Liver (tissue), 9 donors: ENCODE data around the gene MEN1. TPM values are rescaled to one million over a fixed set of nuclear protein-coding genes. Genes with fewer than 3 reads are reported as not detected.

Source experiments
- DNase-seq: peaks from one replicate; pipeline ENCODE4 v3.0.0-alpha.2; 2017; ENCODE audit warnings: low spot score
- H3K27ac ChIP-seq, 2 donors: one replicate each; pipeline ENCODE4 v1.7.0; 2013; ENCODE audit warnings: inconsistent platforms in 2 of 2, low read length in 2 of 2, control low read depth in 1 of 2, low read depth in 1 of 2, mild to moderate bottlenecking in 1 of 2
- H3K27me3 ChIP-seq, 4 donors: one replicate each; pipeline versions ENCODE4 v1.6.1 to v1.7.0; 2013; ENCODE audit warnings: low read length in 3 of 4, inconsistent platforms in 1 of 4, mild to moderate bottlenecking in 1 of 4, moderate library complexity in 1 of 4; ENCODE audit not compliant: control insufficient read depth in 4 of 4, insufficient read depth in 4 of 4
- H3K36me3 ChIP-seq, 4 donors: one replicate each; pipeline versions ENCODE4 v1.6.1 to v1.7.0; 2013; ENCODE audit warnings: low read length in 3 of 4, mild to moderate bottlenecking in 3 of 4, low read depth in 1 of 4, moderate library complexity in 1 of 4; ENCODE audit not compliant: control insufficient read depth in 4 of 4, insufficient read depth in 3 of 4
- H3K4me1 ChIP-seq, 4 donors: one replicate each; pipeline versions ENCODE4 v1.6.1 to v1.7.0; 2013; ENCODE audit warnings: low read length in 3 of 4, mild to moderate bottlenecking in 3 of 4, moderate library complexity in 1 of 4; ENCODE audit not compliant: control insufficient read depth in 4 of 4, insufficient read depth in 4 of 4
- H3K4me3 ChIP-seq, 3 donors: one replicate each; pipeline versions ENCODE4 v1.6.1 to v1.7.0; 2013; ENCODE audit warnings: low read length in 3 of 3, control low read depth in 1 of 3, low read depth in 1 of 3, mild to moderate bottlenecking in 1 of 3
- H3K9ac ChIP-seq, 2 donors: one replicate each; pipeline ENCODE4 v1.7.0; 2013; ENCODE audit warnings: low read length in 2 of 2, mild to moderate bottlenecking in 2 of 2, moderate library complexity in 2 of 2, control low read depth in 1 of 2, low read depth in 1 of 2
- H3K9me3 ChIP-seq, 4 donors: one replicate each; pipeline versions ENCODE4 v1.6.1 to v1.7.0; 2013; ENCODE audit warnings: low read length in 3 of 4; ENCODE audit not compliant: control insufficient read depth in 4 of 4
- ATF3 ChIP-seq: IDR thresholded peaks from 2 replicates; pipeline ENCODE4 v1.6.1; 2016; ENCODE audit warnings: antibody characterized with exemption
- CTCF ChIP-seq: fragments of 150-350 bp; IDR thresholded peaks from 2 replicates; pipeline ENCODE4 v1.5.1; 2017; ENCODE audit warnings: improper control_type of control experiment, low read depth, low read length; ENCODE audit not compliant: missing input control
- EGR1 ChIP-seq, 2 donors: IDR thresholded peaks; 2 replicates each; pipeline ENCODE4 v1.6.1; 2016 to 2018; ENCODE audit warnings: antibody characterized with exemption in 2 of 2, low read depth in 2 of 2
- FOXA1 ChIP-seq: IDR thresholded peaks from 2 replicates; pipeline ENCODE4 v1.6.1; 2016; ENCODE audit warnings: antibody characterized with exemption
- FOXA2 ChIP-seq: IDR thresholded peaks from 2 replicates; pipeline ENCODE4 v1.6.1; 2016; ENCODE audit warnings: antibody characterized with exemption
- GABPA ChIP-seq, 2 donors: IDR thresholded peaks in 1 of 2; conservative IDR thresholded peaks in 1 of 2; 2 replicates each; pipeline ENCODE4 v1.6.1; 2016; ENCODE audit warnings: antibody characterized with exemption in 2 of 2, mild to moderate bottlenecking in 1 of 2, moderate library complexity in 1 of 2
- HNF4A ChIP-seq, 2 donors: conservative IDR thresholded peaks; 2 replicates each; pipeline ENCODE4 v1.6.1; 2016; ENCODE audit warnings: antibody characterized with exemption in 2 of 2, mild to moderate bottlenecking in 2 of 2
- HNF4G ChIP-seq: IDR thresholded peaks from 2 replicates; pipeline ENCODE4 v1.6.1; 2016; ENCODE audit warnings: antibody characterized with exemption
- JUND ChIP-seq, 2 donors: IDR thresholded peaks; 2 replicates each; pipeline ENCODE4 v1.6.1; 2016; ENCODE audit warnings: antibody characterized with exemption in 2 of 2
- MAX ChIP-seq: IDR thresholded peaks from 2 replicates; pipeline ENCODE4 v1.6.1; 2016; ENCODE audit warnings: antibody characterized with exemption
- NR2F2 ChIP-seq: IDR thresholded peaks from 2 replicates; pipeline ENCODE4 v1.6.1; 2016; ENCODE audit warnings: antibody characterized with exemption
- RAD21 ChIP-seq, 2 donors: IDR thresholded peaks; 2 replicates each; pipeline ENCODE4 v1.6.1; 2016; ENCODE audit warnings: antibody characterized with exemption in 2 of 2, mild to moderate bottlenecking in 2 of 2
- REST ChIP-seq: IDR thresholded peaks from 2 replicates; pipeline ENCODE4 v1.6.1; 2016; ENCODE audit warnings: antibody characterized with exemption, mild to moderate bottlenecking
- RXRA ChIP-seq, 2 donors: IDR thresholded peaks; 2 replicates each; pipeline ENCODE4 v1.6.1; 2017 to 2018; ENCODE audit warnings: antibody characterized with exemption in 2 of 2, mild to moderate bottlenecking in 1 of 2
- SP1 ChIP-seq: IDR thresholded peaks from 2 replicates; pipeline ENCODE4 v1.6.1; 2018; ENCODE audit warnings: antibody characterized with exemption, mild to moderate bottlenecking
- TAF1 ChIP-seq: conservative IDR thresholded peaks from 2 replicates; pipeline ENCODE4 v1.6.1; 2016; ENCODE audit warnings: antibody characterized with exemption, mild to moderate bottlenecking
- YY1 ChIP-seq: IDR thresholded peaks from 2 replicates; pipeline ENCODE4 v1.6.1; 2016; ENCODE audit warnings: antibody characterized with exemption, mild to moderate bottlenecking
- ZBTB33 ChIP-seq: IDR thresholded peaks from 2 replicates; pipeline ENCODE4 v1.6.1; 2016; ENCODE audit warnings: antibody characterized with exemption
- WGBS: extraction: QIAGEN DNeasy Blood & Tissue Kit; methylation state at CpG from one replicate; pipeline ENCODE4 v1.1.7; 2013; 5-methylcytosine and 5-hydroxymethylcytosine counted together
- polyA plus RNA-seq, 2 donors: library from polyadenylated mRNA; stranded (reverse) in 1 of 2; unstranded in 1 of 2; fragments of 200-250 nt in 1 of 2; fragments of >200 nt in 1 of 2; fragmentation: Nextera tagmentation in 1 of 2; extraction: Ambion mirVana in 1 of 2; gene quantifications; one replicate each; pipeline versions ENCODE4 v1.2.1 to v1.2.3, GENCODE V29; 2013 to 2015
- total RNA-seq, 2 donors: library from RNA; depleted of rRNA; stranded (reverse); fragments of >200 nt; gene quantifications; one replicate each; pipeline ENCODE4 v1.2.3, GENCODE V29; 2014
- donor health status: healthy.
- donor health status: healthy.
- donor health status: healthy.
- donor health status: healthy.
- donor health status: healthy.

The MEN1 gene
- total and polyA plus RNA-seq, 4 donors: 9.0 to 15.1 (median 13.4) TPM

GRCh38 chr11:64799623-64800302 is 10.6 kb downstream of the MEN1 start:
- DNase-seq: no peak
- Histone ChIP-seq H3K27me3 (no peaks in the 10 kb centered on the region), H3K9me3 (no peaks in the 10 kb centered on the region), H3K9ac (no peak overlapping the region), H3K4me3 (no peak overlapping the region), H3K36me3 (peaks cover under 1 to 7% (median 4%) of the 10 kb centered on the region in 4 donors), H3K4me1 (peaks cover 3 to 18% (median 10%) of the 10 kb centered on the region in 4 donors), H3K27ac (no peak overlapping the region)
- TF ChIP-seq GABPA (IDR thresholded peaks at IDR 0.05 in 1 of 2, conservative IDR thresholded peaks at IDR 0.05 in 1 of 2) (no peak), RXRA (IDR thresholded peaks at IDR 0.05) (peak in 1 of 2 donors; percentile 16)
- 85% methylated on average over 14 of the region's 14 CpGs for WGBS

GRCh38 chr11:64799256-64799622 is 11.1 kb downstream of the MEN1 start:
- H3K9me3 ChIP-seq: no peaks in the 10 kb centered on the region
- no peak for DNase-seq
- no peak overlapping the region for H3K4me3 ChIP-seq
- 91% methylated on average over 7 of the region's 7 CpGs for WGBS
- H3K27ac ChIP-seq: no peak overlapping the region
- peaks cover 3 to 16% (median 10%) of the 10 kb centered on the region in 4 donors for H3K4me1 ChIP-seq
- no peaks in the 10 kb centered on the region for H3K27me3 ChIP-seq
- TF ChIP-seq REST: no peak
- no peak for TF ChIP-seq CTCF
- no peak for TF ChIP-seq EGR1 (IDR thresholded peaks at IDR 0.05; ENCODE audit: low read depth in 2 of 2)
- no peak for TF ChIP-seq MAX
- TF ChIP-seq SP1: no peak
- no peak for TF ChIP-seq YY1
- no peak for TF ChIP-seq HNF4A (conservative IDR thresholded peaks at IDR 0.05)
- no peak for TF ChIP-seq GABPA (IDR thresholded peaks at IDR 0.05 in 1 of 2, conservative IDR thresholded peaks at IDR 0.05 in 1 of 2)
- no peak for TF ChIP-seq FOXA1
- TF ChIP-seq HNF4G: no peak
- no peak for TF ChIP-seq FOXA2
- no peak for TF ChIP-seq ZBTB33
- TF ChIP-seq RAD21 (IDR thresholded peaks at IDR 0.05): no peak
- TF ChIP-seq JUND (IDR thresholded peaks at IDR 0.05): no peak
- no peak for TF ChIP-seq TAF1
- no peak for TF ChIP-seq RXRA (IDR thresholded peaks at IDR 0.05)
- no peak for TF ChIP-seq NR2F2
- no peak for TF ChIP-seq ATF3
- no peak overlapping the region for H3K9ac ChIP-seq
- H3K36me3 ChIP-seq: peaks cover 0 to 6% (median 2%) of the 10 kb centered on the region in 4 donors
